GM23338 (cell line): Measurements from ENCODE around the gene CDC16. TPM values are rescaled to one million over a fixed set of nuclear protein-coding genes. Genes with fewer than 3 reads are reported as not detected.

Experiments
- ATAC-seq: fragments of 200-7000 bp; cut with Tn5 transposase; 3 replicates; pipeline ENCODE4 v1.9.1; 2020
- DNase-seq: peaks from one replicate; pipeline ENCODE4 v3.0.0-alpha.2; 2015; ENCODE audit warnings: low spot score
- H2AFZ ChIP-seq: fragments of 200-600 bp; sonication (generic); 2 replicates; pipeline ENCODE4 v1.8.0; 2016; ENCODE audit warnings: antibody characterized with exemption, mild to moderate bottlenecking, moderate library complexity
- H3F3A ChIP-seq: fragments of 200-600 bp; sonication (generic); replicated peaks from 2 replicates; pipeline ENCODE4 v1.8.0; 2017; ENCODE audit warnings: antibody characterized with exemption, mixed run types, low read depth
- H3K27ac ChIP-seq: fragments of 200-600 bp; sonication (generic); 2 replicates; pipeline ENCODE4 v1.6.1; 2016; ENCODE audit warnings: low read depth
- H3K27me3 ChIP-seq: fragments of 200-600 bp; sonication (generic); 2 replicates; pipeline ENCODE4 v1.8.0; 2016; ENCODE audit warnings: mild to moderate bottlenecking, mixed run types, moderate library complexity; ENCODE audit not compliant: insufficient read depth
- H3K36me3 ChIP-seq: fragments of 200-600 bp; sonication (generic); 2 replicates; pipeline ENCODE4 v1.8.0; 2016; ENCODE audit warnings: mild to moderate bottlenecking; ENCODE audit not compliant: insufficient read depth
- H3K4me1 ChIP-seq: fragments of 200-600 bp; sonication (generic); 2 replicates; pipeline ENCODE4 v1.8.0; 2016; ENCODE audit warnings: mild to moderate bottlenecking, moderate library complexity; ENCODE audit not compliant: insufficient read depth
- H3K4me2 ChIP-seq: fragments of 200-600 bp; sonication (generic); 2 replicates; pipeline ENCODE4 v1.7.1; 2017; ENCODE audit warnings: mixed run types
- H3K4me3 ChIP-seq: fragments of 200-600 bp; sonication (generic); 2 replicates; pipeline ENCODE4 v1.6.1; 2016; ENCODE audit warnings: mixed run types
- H3K79me2 ChIP-seq: fragments of 200-600 bp; sonication (generic); replicated peaks from 2 replicates; pipeline ENCODE4 v1.8.0; 2017; ENCODE audit warnings: mild to moderate bottlenecking; ENCODE audit not compliant: insufficient read depth
- H3K9me2 ChIP-seq: fragments of 200-600 bp; sonication (generic); 2 replicates; pipeline ENCODE4 v1.8.0; 2017; ENCODE audit not compliant: insufficient read depth
- H4K20me1 ChIP-seq: fragments of 200-600 bp; sonication (generic); replicated peaks from 2 replicates; pipeline ENCODE4 v1.8.0; 2017; ENCODE audit warnings: mild to moderate bottlenecking; ENCODE audit not compliant: insufficient read depth
- H3K27ac Mint-ChIP-seq: 2 replicates; pipeline ENCODE4 v1.8.0; 2020; ENCODE audit warnings: inconsistent platforms, mild to moderate bottlenecking, moderate library complexity, mixed read lengths
- H3K27me3 Mint-ChIP-seq: 3 replicates; pipeline ENCODE4 v1.8.0; 2022; ENCODE audit warnings: low read depth, mild to moderate bottlenecking, moderate library complexity, mixed read lengths, inconsistent platforms; ENCODE audit not compliant: insufficient read depth, poor library complexity
- H3K36me3 Mint-ChIP-seq: 3 replicates; pipeline ENCODE4 v1.8.0; 2021; ENCODE audit warnings: low read depth, mild to moderate bottlenecking, inconsistent platforms, moderate library complexity, mixed read lengths
- H3K4me1 Mint-ChIP-seq: 3 replicates; pipeline ENCODE4 v1.8.0; 2020; ENCODE audit warnings: mild to moderate bottlenecking, inconsistent platforms, mixed read lengths
- H3K4me3 Mint-ChIP-seq: 3 replicates; pipeline ENCODE4 v1.8.0; 2021; ENCODE audit warnings: moderate library complexity, mild to moderate bottlenecking, inconsistent platforms, mixed read lengths
- H3K9me3 Mint-ChIP-seq: 3 replicates; pipeline ENCODE4 v1.8.0; 2020; ENCODE audit warnings: moderate library complexity, mild to moderate bottlenecking, inconsistent platforms, mixed read lengths
- CREB1 ChIP-seq: fragments of 250-450 bp; sonication (Bioruptor Pico); IDR thresholded peaks from 2 replicates; pipeline ENCODE4 v1.5.0; 2020; ENCODE audit warnings: low read depth, mild to moderate bottlenecking, moderate library complexity
- ETS1 ChIP-seq: IDR thresholded peaks from 2 replicates; pipeline ENCODE4 v1.6.1; 2016; ENCODE audit warnings: antibody characterized with exemption
- EZH2 ChIP-seq: fragments of 200-600 bp; sonication (generic); IDR thresholded peaks from one replicate; pipeline ENCODE4 v1.8.0; 2017; ENCODE audit warnings: antibody characterized with exemption, mild to moderate bottlenecking, low read depth; ENCODE audit not compliant: unreplicated experiment
- EZH2phosphoT487 ChIP-seq: fragments of 200-600 bp; sonication (generic); IDR thresholded peaks from one replicate; pipeline ENCODE4 v1.8.1; 2018; ENCODE audit warnings: antibody characterized with exemption; ENCODE audit not compliant: unreplicated experiment
- JUNB ChIP-seq: IDR thresholded peaks from one replicate; pipeline ENCODE4 v1.6.1; 2016; ENCODE audit warnings: antibody characterized with exemption; ENCODE audit not compliant: unreplicated experiment
- NANOG ChIP-seq: IDR thresholded peaks from 2 replicates; pipeline ENCODE4 v1.6.1; 2016; ENCODE audit warnings: antibody characterized with exemption, borderline replicate concordance
- POLR2AphosphoS5 ChIP-seq: IDR thresholded peaks from 2 replicates; pipeline ENCODE4 v1.6.1; 2016; ENCODE audit warnings: antibody characterized with exemption, low read depth
- REST ChIP-seq: IDR thresholded peaks from one replicate; pipeline ENCODE4 v1.6.1; 2018; ENCODE audit warnings: antibody characterized with exemption; ENCODE audit not compliant: unreplicated experiment
- STAT1 ChIP-seq: IDR thresholded peaks from one replicate; pipeline ENCODE4 v1.6.1; 2016; ENCODE audit warnings: antibody characterized with exemption; ENCODE audit not compliant: unreplicated experiment
- ZNF114 ChIP-seq: fragments of 250-450 bp; sonication (Bioruptor Pico); IDR thresholded peaks from 2 replicates; pipeline ENCODE4 v1.5.0; 2020; ENCODE audit warnings: mild to moderate bottlenecking, moderate library complexity
- ZNF331 ChIP-seq: fragments of 250-450 bp; sonication (Bioruptor Pico); IDR thresholded peaks from 2 replicates; pipeline ENCODE4 v1.5.0; 2020; ENCODE audit warnings: low read depth, mild to moderate bottlenecking, moderate library complexity
- polyA plus RNA-seq: library from polyadenylated mRNA; unstranded; fragments of >200 nt; fragmentation: Nextera tagmentation; extraction: Ambion mirVana; gene quantifications from 2 replicates; pipeline ENCODE4 v1.2.1, GENCODE V29; 2016
- total RNA-seq: library from RNA; depleted of rRNA; stranded (reverse); fragments of >200 nt; shearing (Covaris generic); gene quantifications from 2 replicates; pipeline ENCODE4 v1.2.3, GENCODE V29; 2014
- TF ChIP-seq, protein P1 (sequence below): fragments of 250-450 bp; sonication (Bioruptor Pico); IDR thresholded peaks from 2 replicates; pipeline ENCODE4 v1.5.0; 2020; ENCODE audit warnings: mild to moderate bottlenecking, moderate library complexity
- TF ChIP-seq, protein P2 (sequence below), 2 experiments: fragments of 200-600 bp in 1 of 2; sonication (generic) in 1 of 2; conservative IDR thresholded peaks; 2 replicates each; pipeline versions ENCODE4 v1.5.1 to v1.6.1; 2016 to 2017; ENCODE audit warnings: antibody characterized with exemption in 2 of 2, low read depth in 2 of 2, mild to moderate bottlenecking in 2 of 2, moderate library complexity in 1 of 2

The CDC16 gene
- total and polyA plus RNA-seq, 2 experiments from 2014 or later, result 86.1 to 91.3 TPM

DNA sequence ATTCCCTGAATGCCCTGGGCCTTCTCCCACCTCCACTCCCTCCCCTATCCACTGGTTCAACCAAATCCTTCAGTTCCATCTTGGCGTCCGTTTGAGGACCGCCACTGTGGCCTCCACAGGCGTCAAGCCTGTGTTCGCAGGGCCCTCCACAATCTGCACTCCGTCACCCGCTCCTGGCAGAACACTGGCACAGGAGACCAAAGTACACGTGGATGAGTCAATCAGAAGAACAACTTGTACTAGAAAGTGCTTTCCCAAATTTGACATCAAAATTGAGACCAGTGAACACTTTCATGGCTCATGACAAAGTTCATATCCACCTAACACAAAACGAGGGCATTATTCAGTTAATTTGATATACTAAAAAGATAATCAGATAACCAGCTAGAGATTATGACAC lies 6.5 kb upstream of the CDC16 start:
- H3K4me3 Mint-ChIP-seq, result peak overlapping the region; percentile 30; the same call in 1 of the 3 replicates
- peak overlapping the region; percentile 82 for H3K27ac Mint-ChIP-seq
- Histone ChIP-seq H3K27ac (peak overlapping the region; percentile 95; the same call in 1 of the 2 replicates), H3K4me2 (peak overlapping the region; percentile 61; the same call in 1 of the 2 replicates), H3K4me1 (peaks cover 44% of the 10 kb centered on the region), H3K27me3 (no peaks in the 10 kb centered on the region), H3F3A (peaks cover 17% of the 10 kb centered on the region), H3K9me2 (no peaks in the 10 kb centered on the region), H3K4me3 (no peak overlapping the region), H2AFZ (no peak overlapping the region), H3K36me3 (no peaks in the 10 kb centered on the region), H3K79me2 (no peaks in the 10 kb centered on the region), H4K20me1 (no peaks in the 10 kb centered on the region)
- peaks cover 18% of the 10 kb centered on the region for H3K27me3 Mint-ChIP-seq
- no peak for TF ChIP-seq EZH2phosphoT487
- no peak for TF ChIP-seq NANOG
- no peak for TF ChIP-seq STAT1
- TF ChIP-seq EZH2, result no peak
- TF ChIP-seq, protein P1, sequence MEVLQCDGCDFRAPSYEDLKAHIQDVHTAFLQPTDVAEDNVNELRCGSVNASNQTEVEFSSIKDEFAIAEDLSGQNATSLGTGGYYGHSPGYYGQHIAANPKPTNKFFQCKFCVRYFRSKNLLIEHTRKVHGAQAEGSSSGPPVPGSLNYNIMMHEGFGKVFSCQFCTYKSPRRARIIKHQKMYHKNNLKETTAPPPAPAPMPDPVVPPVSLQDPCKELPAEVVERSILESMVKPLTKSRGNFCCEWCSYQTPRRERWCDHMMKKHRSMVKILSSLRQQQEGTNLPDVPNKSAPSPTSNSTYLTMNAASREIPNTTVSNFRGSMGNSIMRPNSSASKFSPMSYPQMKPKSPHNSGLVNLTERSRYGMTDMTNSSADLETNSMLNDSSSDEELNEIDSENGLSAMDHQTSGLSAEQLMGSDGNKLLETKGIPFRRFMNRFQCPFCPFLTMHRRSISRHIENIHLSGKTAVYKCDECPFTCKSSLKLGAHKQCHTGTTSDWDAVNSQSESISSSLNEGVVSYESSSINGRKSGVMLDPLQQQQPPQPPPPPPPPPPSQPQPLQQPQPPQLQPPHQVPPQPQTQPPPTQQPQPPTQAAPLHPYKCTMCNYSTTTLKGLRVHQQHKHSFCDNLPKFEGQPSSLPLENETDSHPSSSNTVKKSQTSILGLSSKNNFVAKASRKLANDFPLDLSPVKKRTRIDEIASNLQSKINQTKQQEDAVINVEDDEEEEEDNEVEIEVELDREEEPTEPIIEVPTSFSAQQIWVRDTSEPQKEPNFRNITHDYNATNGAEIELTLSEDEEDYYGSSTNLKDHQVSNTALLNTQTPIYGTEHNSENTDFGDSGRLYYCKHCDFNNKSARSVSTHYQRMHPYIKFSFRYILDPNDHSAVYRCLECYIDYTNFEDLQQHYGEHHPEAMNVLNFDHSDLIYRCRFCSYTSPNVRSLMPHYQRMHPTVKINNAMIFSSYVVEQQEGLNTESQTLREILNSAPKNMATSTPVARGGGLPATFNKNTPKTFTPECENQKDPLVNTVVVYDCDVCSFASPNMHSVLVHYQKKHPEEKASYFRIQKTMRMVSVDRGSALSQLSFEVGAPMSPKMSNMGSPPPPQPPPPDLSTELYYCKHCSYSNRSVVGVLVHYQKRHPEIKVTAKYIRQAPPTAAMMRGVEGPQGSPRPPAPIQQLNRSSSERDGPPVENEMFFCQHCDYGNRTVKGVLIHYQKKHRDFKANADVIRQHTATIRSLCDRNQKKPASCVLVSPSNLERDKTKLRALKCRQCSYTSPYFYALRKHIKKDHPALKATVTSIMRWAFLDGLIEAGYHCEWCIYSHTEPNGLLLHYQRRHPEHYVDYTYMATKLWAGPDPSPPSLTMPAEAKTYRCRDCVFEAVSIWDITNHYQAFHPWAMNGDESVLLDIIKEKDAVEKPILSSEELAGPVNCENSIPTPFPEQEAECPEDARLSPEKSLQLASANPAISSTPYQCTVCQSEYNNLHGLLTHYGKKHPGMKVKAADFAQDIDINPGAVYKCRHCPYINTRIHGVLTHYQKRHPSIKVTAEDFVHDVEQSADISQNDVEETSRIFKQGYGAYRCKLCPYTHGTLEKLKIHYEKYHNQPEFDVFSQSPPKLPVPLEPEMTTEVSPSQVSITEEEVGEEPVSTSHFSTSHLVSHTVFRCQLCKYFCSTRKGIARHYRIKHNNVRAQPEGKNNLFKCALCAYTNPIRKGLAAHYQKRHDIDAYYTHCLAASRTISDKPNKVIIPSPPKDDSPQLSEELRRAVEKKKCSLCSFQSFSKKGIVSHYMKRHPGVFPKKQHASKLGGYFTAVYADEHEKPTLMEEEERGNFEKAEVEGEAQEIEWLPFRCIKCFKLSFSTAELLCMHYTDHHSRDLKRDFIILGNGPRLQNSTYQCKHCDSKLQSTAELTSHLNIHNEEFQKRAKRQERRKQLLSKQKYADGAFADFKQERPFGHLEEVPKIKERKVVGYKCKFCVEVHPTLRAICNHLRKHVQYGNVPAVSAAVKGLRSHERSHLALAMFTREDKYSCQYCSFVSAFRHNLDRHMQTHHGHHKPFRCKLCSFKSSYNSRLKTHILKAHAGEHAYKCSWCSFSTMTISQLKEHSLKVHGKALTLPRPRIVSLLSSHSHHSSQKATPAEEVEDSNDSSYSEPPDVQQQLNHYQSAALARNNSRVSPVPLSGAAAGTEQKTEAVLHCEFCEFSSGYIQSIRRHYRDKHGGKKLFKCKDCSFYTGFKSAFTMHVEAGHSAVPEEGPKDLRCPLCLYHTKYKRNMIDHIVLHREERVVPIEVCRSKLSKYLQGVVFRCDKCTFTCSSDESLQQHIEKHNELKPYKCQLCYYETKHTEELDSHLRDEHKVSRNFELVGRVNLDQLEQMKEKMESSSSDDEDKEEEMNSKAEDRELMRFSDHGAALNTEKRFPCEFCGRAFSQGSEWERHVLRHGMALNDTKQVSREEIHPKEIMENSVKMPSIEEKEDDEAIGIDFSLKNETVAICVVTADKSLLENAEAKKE, result no peak
- no peak for TF ChIP-seq ZNF331 (CRISPR knock-in tag)
- TF ChIP-seq CREB1 (CRISPR knock-in tag), result no peak
- no peak for TF ChIP-seq REST
- no peak for TF ChIP-seq ETS1
- TF ChIP-seq, protein P2, sequence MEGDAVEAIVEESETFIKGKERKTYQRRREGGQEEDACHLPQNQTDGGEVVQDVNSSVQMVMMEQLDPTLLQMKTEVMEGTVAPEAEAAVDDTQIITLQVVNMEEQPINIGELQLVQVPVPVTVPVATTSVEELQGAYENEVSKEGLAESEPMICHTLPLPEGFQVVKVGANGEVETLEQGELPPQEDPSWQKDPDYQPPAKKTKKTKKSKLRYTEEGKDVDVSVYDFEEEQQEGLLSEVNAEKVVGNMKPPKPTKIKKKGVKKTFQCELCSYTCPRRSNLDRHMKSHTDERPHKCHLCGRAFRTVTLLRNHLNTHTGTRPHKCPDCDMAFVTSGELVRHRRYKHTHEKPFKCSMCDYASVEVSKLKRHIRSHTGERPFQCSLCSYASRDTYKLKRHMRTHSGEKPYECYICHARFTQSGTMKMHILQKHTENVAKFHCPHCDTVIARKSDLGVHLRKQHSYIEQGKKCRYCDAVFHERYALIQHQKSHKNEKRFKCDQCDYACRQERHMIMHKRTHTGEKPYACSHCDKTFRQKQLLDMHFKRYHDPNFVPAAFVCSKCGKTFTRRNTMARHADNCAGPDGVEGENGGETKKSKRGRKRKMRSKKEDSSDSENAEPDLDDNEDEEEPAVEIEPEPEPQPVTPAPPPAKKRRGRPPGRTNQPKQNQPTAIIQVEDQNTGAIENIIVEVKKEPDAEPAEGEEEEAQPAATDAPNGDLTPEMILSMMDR (conservative IDR thresholded peaks at IDR 0.05; ENCODE audit: low read depth in 2 of 2), result no peak
- no peak for TF ChIP-seq ZNF114
- no peak for TF ChIP-seq JUNB
- no peak for TF ChIP-seq POLR2AphosphoS5
- DNase-seq (no peak), ATAC-seq (no peak)
- no peaks in the 10 kb centered on the region for H3K36me3 Mint-ChIP-seq
- H3K9me3 Mint-ChIP-seq, result no peaks in the 10 kb centered on the region; the same call in 2 of the 3 replicates
- peaks cover 61% of the 10 kb centered on the region for H3K4me1 Mint-ChIP-seq
